Aorta (tissue), 5 donors: ENCODE measurements around the gene RHBDL3. TPM values are rescaled to one million over a fixed set of nuclear protein-coding genes. Genes with fewer than 3 reads are reported as not detected.

Experiments
- ATAC-seq: fragments of 200-7000 bp; cut with Tn5 transposase; one replicate; pipeline ENCODE4 v1.9.1; 2022; ENCODE audit warnings: moderate library complexity; ENCODE audit not compliant: low FRiP score
- DNase-seq, 2 donors: peaks; one replicate each; pipeline ENCODE4 v3.0.0-alpha.2; 2020
- H3K27ac ChIP-seq, 2 donors: one replicate each; pipeline ENCODE4 v1.5.1; 2013; ENCODE audit warnings: low read length in 2 of 2, mild to moderate bottlenecking in 2 of 2, moderate library complexity in 2 of 2, control low read depth in 1 of 2, inconsistent platforms in 1 of 2, low read depth in 1 of 2
- H3K27me3 ChIP-seq, 2 donors: one replicate each; pipeline ENCODE4 v1.6.1; 2013; ENCODE audit warnings: control low read depth in 1 of 2, low read length in 1 of 2, mild to moderate bottlenecking in 1 of 2, moderate library complexity in 1 of 2; ENCODE audit not compliant: insufficient read depth in 2 of 2, control insufficient read depth in 1 of 2
- H3K36me3 ChIP-seq, 2 donors: one replicate each; pipeline ENCODE4 v1.6.1; 2013; ENCODE audit warnings: control low read depth in 1 of 2, low read length in 1 of 2, mild to moderate bottlenecking in 1 of 2; ENCODE audit not compliant: insufficient read depth in 2 of 2, control insufficient read depth in 1 of 2
- H3K4me1 ChIP-seq, 2 donors: one replicate each; pipeline ENCODE4 v1.6.1; 2013; ENCODE audit warnings: low read length in 2 of 2, control low read depth in 1 of 2, mild to moderate bottlenecking in 1 of 2, moderate library complexity in 1 of 2; ENCODE audit not compliant: insufficient read depth in 2 of 2, control insufficient read depth in 1 of 2
- H3K4me3 ChIP-seq, 2 donors: one replicate each; pipeline ENCODE4 v1.5.1; 2013; ENCODE audit warnings: low read length in 2 of 2, control low read depth in 1 of 2, mild to moderate bottlenecking in 1 of 2
- H3K9me3 ChIP-seq: one replicate; pipeline ENCODE4 v1.6.1; 2013; ENCODE audit warnings: mild to moderate bottlenecking, low read length; ENCODE audit not compliant: control insufficient read depth
- WGBS, 2 donors: extraction: QIAGEN DNeasy Blood & Tissue Kit; methylation state at CpG; one replicate each; pipeline ENCODE4 v1.1.7; 2013; 5-methylcytosine and 5-hydroxymethylcytosine counted together
- intact Hi-C, 2 donors: fragments of 100-400 bp; cut with DNase I; formaldehyde crosslinking; loops; one replicate each; pipeline versions ENCODE4 v1.14.2 to v1.15.0; 2022
- microRNA-seq, 2 donors: library from miRNA; unstranded; fragments of <30 nt; microRNA quantifications; one replicate each; pipeline ENCODE4 v1.2.0, GENCODE V29; 2020
- polyA plus RNA-seq, 2 donors: library from polyadenylated mRNA; stranded (reverse); fragments of 200-250 nt; gene quantifications; one replicate each; pipeline ENCODE4 v1.2.3, GENCODE V29; 2013
- total RNA-seq, 2 donors: library from RNA; stranded (reverse); fragmentation: NEBNext Ultra II Directional; extraction: Animal tissue kit (Norgen Biotek cat#: 25700); gene quantifications; one replicate each; pipeline ENCODE4 v1.2.1, GENCODE V29; 2021
- donor health status: healthy with polysubstance abuse.
- donor health status: Bipolar disorder and iron deficiency.
- donor health status: DM: no; HTN: no; CAD: no.
- donor health status: DM: no; HTN: no; CAD: no.
- donor health status: DM: yes; HTN: yes; CAD: no.

The RHBDL3 gene
- total and polyA plus RNA-seq, 4 donors, result 0.29 to 1.0 TPM; not detected in 2

DNA sequence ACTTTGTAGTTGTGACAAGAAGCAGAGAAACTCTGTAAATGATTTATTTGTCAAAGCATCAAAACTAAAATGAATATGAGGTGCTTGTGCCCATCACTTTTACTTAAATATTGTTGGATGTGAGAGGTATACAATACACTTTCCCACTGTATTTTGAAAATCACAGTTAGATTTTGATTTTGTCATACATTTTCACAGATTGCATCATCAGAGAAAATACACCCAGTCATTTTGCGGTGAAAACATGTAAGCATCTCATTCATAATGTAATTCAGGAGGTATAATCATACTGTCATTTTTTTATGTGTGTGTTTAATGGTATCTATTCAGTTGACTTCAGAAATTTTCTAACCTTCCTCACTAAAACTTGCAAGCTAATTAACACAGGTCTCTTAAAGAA is 95.6 kb downstream of the RHBDL3 start:
- DNase-seq, result no peak
- no peak overlapping the region for H3K4me3 ChIP-seq
- no peaks in the 10 kb centered on the region for H3K9me3 ChIP-seq
- no peaks in the 10 kb centered on the region for H3K27me3 ChIP-seq
- ATAC-seq, result no peak
- WGBS, 2 donors, result 91 to 94% methylated on average over 1 of the region's 1 CpG
- intact Hi-C loops, result no loop called here
- H3K36me3 ChIP-seq, result peaks cover 3 to 6% of the 10 kb centered on the region in 2 donors
- H3K27ac ChIP-seq, result no peak overlapping the region
- no peaks in the 10 kb centered on the region for H3K4me1 ChIP-seq

DNA sequence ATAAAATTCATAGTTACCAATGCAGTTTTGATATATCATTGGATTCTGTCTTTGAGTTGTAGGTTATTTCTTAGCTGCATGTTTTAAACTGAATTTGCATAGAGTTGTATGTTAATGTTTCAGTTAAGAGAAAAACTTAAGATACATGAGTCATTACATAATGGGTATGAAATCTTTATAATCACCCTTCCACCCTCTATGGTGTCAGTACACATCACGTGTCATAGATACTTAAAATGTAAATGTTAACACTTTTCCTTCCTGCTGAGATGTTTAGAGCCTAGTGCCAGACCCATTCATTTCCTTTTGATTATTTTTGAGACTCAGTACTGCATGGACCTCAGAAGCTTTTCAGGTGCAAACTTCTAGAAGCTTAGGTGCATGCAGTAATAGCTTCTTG is 104.8 kb downstream of the RHBDL3 start:
- WGBS, 2 donors, result 74 to 82% methylated on average over 1 of the region's 1 CpG
- no peak for ATAC-seq
- Histone ChIP-seq H3K36me3 (peaks cover 5 to 12% of the 10 kb centered on the region in 2 donors), H3K27me3 (no peaks in the 10 kb centered on the region), H3K27ac (no peak overlapping the region), H3K4me1 (no peaks in the 10 kb centered on the region), H3K4me3 (no peak overlapping the region), H3K9me3 (no peaks in the 10 kb centered on the region)
- DNase-seq, result no peak
- intact Hi-C loops, result no loop called here

Small RNA genes lying within 50 kb of the gene (microRNA-seq; reads per million reads assigned to microRNA genes)
- 0.60 to 0.99 reads per million in 2 donors for gene MIR632

Other genes starting within 250 kb of the RHBDL3 start
- 10 to 100 TPM; 36.0 to 42.0 TPM for gene RHOT1, start 123.3 kb upstream of the RHBDL3 start, total RNA-seq
- gene RHOT1, start 123.3 kb upstream of the RHBDL3 start, polyA plus RNA-seq, result 10 to 100 TPM; 28.5 to 38.9 TPM
- 10 to 100 TPM; 10.9 to 16.2 TPM for gene C17orf75, start 76.3 kb downstream of the RHBDL3 start, total RNA-seq
- gene C17orf75, start 76.3 kb downstream of the RHBDL3 start, polyA plus RNA-seq, result 10 to 100 TPM in 1 of 2 donors, 1 to 10 TPM in 1; 9.1 to 11.7 TPM
- gene ZNF207, start 84.3 kb downstream of the RHBDL3 start, total RNA-seq, result 100 to 1,000 TPM; 162 to 188 TPM
- 10 to 100 TPM; 39.7 to 88.4 TPM for gene ZNF207, start 84.3 kb downstream of the RHBDL3 start, polyA plus RNA-seq
- 10 to 100 TPM; 59.6 to 64.1 TPM for gene PSMD11, start 178.7 kb downstream of the RHBDL3 start, total RNA-seq
- gene PSMD11, start 178.7 kb downstream of the RHBDL3 start, polyA plus RNA-seq, result 10 to 100 TPM; 17.4 to 47.2 TPM
- gene CDK5R1, start 221.2 kb downstream of the RHBDL3 start, total RNA-seq, result 1 to 10 TPM in 1 of 2 donors, under 1 TPM in 1; 0.90 to 1.0 TPM
- gene CDK5R1, start 221.2 kb downstream of the RHBDL3 start, polyA plus RNA-seq, result under 1 TPM; under 0.01 to 0.43 TPM